Parathyroid adenoma (tissue), 2 donors: ENCODE results near the gene POLR1G.
A peak's percentile ranks its signal among the peaks of the same experiment; 100 is the strongest.

ENCODE experiments used
- H2AFZ ChIP-seq: fragments of 300-600 bp; sonication (generic); one replicate; pipeline ENCODE4 v1.7.0; 2017; ENCODE audit warnings: antibody characterized with exemption, mild to moderate bottlenecking
- H3K27ac ChIP-seq: fragments of 300-600 bp; sonication (generic); one replicate; pipeline ENCODE4 v1.7.0; 2017
- H3K27me3 ChIP-seq: fragments of 300-600 bp; sonication (generic); one replicate; pipeline ENCODE4 v1.7.0; 2017; ENCODE audit warnings: low read length; ENCODE audit not compliant: control insufficient read depth, insufficient read depth
- H3K36me3 ChIP-seq: fragments of 300-600 bp; sonication (generic); one replicate; pipeline ENCODE4 v1.7.0; 2017; ENCODE audit warnings: low read length; ENCODE audit not compliant: control insufficient read depth, insufficient read depth
- H3K4me1 ChIP-seq: fragments of 300-600 bp; sonication (generic); one replicate; pipeline ENCODE4 v1.7.0; 2017; ENCODE audit warnings: control low read depth
- H3K4me2 ChIP-seq: fragments of 300-600 bp; sonication (generic); one replicate; pipeline ENCODE4 v1.7.0; 2017; ENCODE audit warnings: low read length
- H3K4me3 ChIP-seq: fragments of 300-600 bp; sonication (generic); one replicate; pipeline ENCODE4 v1.7.0; 2017; ENCODE audit warnings: low read depth, low read length
- H3K79me2 ChIP-seq: fragments of 300-600 bp; sonication (generic); one replicate; pipeline ENCODE4 v1.7.0; 2017; ENCODE audit warnings: control low read depth
- H3K9ac ChIP-seq: fragments of 300-600 bp; sonication (generic); one replicate; pipeline ENCODE4 v1.7.0; 2017; ENCODE audit warnings: mild to moderate bottlenecking
- H3K9me3 ChIP-seq: fragments of 300-600 bp; sonication (generic); one replicate; pipeline ENCODE4 v1.7.0; 2017; ENCODE audit warnings: low read length; ENCODE audit not compliant: control insufficient read depth
- TF ChIP-seq, protein P1 (sequence below): fragments of 300-600 bp; sonication (generic); IDR thresholded peaks from one replicate; pipeline ENCODE4 v1.7.0; 2017; ENCODE audit warnings: antibody characterized with exemption, mild to moderate bottlenecking
- donor health status: primary hyperparathyroidism.

Gene POLR1G

GRCh38 chr19:45395821-45396617, 10.4 kb upstream of the POLR1G start:
- TF ChIP-seq, protein P1, sequence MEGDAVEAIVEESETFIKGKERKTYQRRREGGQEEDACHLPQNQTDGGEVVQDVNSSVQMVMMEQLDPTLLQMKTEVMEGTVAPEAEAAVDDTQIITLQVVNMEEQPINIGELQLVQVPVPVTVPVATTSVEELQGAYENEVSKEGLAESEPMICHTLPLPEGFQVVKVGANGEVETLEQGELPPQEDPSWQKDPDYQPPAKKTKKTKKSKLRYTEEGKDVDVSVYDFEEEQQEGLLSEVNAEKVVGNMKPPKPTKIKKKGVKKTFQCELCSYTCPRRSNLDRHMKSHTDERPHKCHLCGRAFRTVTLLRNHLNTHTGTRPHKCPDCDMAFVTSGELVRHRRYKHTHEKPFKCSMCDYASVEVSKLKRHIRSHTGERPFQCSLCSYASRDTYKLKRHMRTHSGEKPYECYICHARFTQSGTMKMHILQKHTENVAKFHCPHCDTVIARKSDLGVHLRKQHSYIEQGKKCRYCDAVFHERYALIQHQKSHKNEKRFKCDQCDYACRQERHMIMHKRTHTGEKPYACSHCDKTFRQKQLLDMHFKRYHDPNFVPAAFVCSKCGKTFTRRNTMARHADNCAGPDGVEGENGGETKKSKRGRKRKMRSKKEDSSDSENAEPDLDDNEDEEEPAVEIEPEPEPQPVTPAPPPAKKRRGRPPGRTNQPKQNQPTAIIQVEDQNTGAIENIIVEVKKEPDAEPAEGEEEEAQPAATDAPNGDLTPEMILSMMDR: no peak

GRCh38 chr19:45400192-45400591, 6.3 kb upstream of the POLR1G start:
- Histone ChIP-seq H3K36me3 (no peaks in the 10 kb centered on the region), H3K9me3 (no peaks in the 10 kb centered on the region), H3K4me3 (no peak overlapping the region), H3K4me2 (no peak overlapping the region), H3K27ac (no peak overlapping the region), H3K79me2 (peaks cover 6% of the 10 kb centered on the region), H3K9ac (no peak overlapping the region), H3K4me1 (peaks cover 6% of the 10 kb centered on the region), H3K27me3 (no peaks in the 10 kb centered on the region), H2AFZ (no peak overlapping the region)
- TF ChIP-seq, protein P1: no peak

More at GRCh38 chr19:45395821-45396617, 10.4 kb upstream of the POLR1G start:
- Histone ChIP-seq H3K4me2 (no peak overlapping the region), H3K9ac (no peak overlapping the region), H3K9me3 (no peaks in the 10 kb centered on the region), H3K4me1 (no peaks in the 10 kb centered on the region), H3K27ac (no peak overlapping the region), H3K36me3 (no peaks in the 10 kb centered on the region), H3K4me3 (no peak overlapping the region), H3K27me3 (no peaks in the 10 kb centered on the region), H3K79me2 (no peaks in the 10 kb centered on the region), H2AFZ (no peak overlapping the region)

GRCh38 chr19:45401815-45402214, 4.6 kb upstream of the POLR1G start:
- Histone ChIP-seq H3K36me3 (no peaks in the 10 kb centered on the region), H3K27me3 (no peaks in the 10 kb centered on the region), H2AFZ (no peak overlapping the region), H3K9me3 (no peaks in the 10 kb centered on the region), H3K79me2 (peaks cover 6% of the 10 kb centered on the region), H3K9ac (no peak overlapping the region), H3K27ac (no peak overlapping the region), H3K4me1 (peaks cover 6% of the 10 kb centered on the region), H3K4me2 (no peak overlapping the region), H3K4me3 (no peak overlapping the region)
- TF ChIP-seq, protein P1: no peak

- H2AFZ ChIP-seq: no peak overlapping the region
- H3K9ac ChIP-seq: no peak overlapping the region
- H3K36me3 ChIP-seq: no peaks in the 10 kb centered on the region
- no peaks in the 10 kb centered on the region for H3K9me3 ChIP-seq
- H3K4me3 ChIP-seq: no peak overlapping the region
- H3K27ac ChIP-seq: no peak overlapping the region
- H3K79me2 ChIP-seq: peaks cover 6% of the 10 kb centered on the region
- H3K27me3 ChIP-seq: no peaks in the 10 kb centered on the region
- TF ChIP-seq, protein P1: peak; percentile 13
- H3K4me1 ChIP-seq: peaks cover 8% of the 10 kb centered on the region
- H3K4me2 ChIP-seq: no peak overlapping the region
Measured at GRCh38 chr19:45402298-45403061, 4.0 kb upstream of the POLR1G start.
